ENCODE data around the gene THEMIS. TPM values are rescaled to one million over a fixed set of nuclear protein-coding genes. Genes with fewer than 3 reads are reported as not detected.

The THEMIS gene
- total RNA-seq, 1 experiment from 2014 or later = not detected

GRCh38 chr6:127917766-127918165 lies 16.9 kb upstream of the THEMIS start:
- Mint-ChIP-seq H3K9me3 (no peaks in the 10 kb centered on the region), H3K36me3 (no peaks in the 10 kb centered on the region), H3K27ac (no peak overlapping the region), H3K27me3 (ENCODE audit: low read depth) (no peaks in the 10 kb centered on the region), H3K4me3 (no peak overlapping the region), H3K4me1 (no peaks in the 10 kb centered on the region)
- DNase-seq (ENCODE audit: low spot score) (no peak), ATAC-seq (no peak)
- CTCF ChIA-PET = no interaction called here
- no peak for TF ChIP-seq EMX1 (CRISPR knock-in tag; IDR thresholded peaks at IDR 0.05)
- no peak for TF ChIP-seq ZNF121 (CRISPR knock-in tag; IDR thresholded peaks at IDR 0.05)
- no peak for TF ChIP-seq ZNF232 (CRISPR knock-in tag; IDR thresholded peaks at IDR 0.05)
- no peak for TF ChIP-seq GTF2I (CRISPR knock-in tag; conservative IDR thresholded peaks at IDR 0.05)
- no peak for TF ChIP-seq GRHL2 (CRISPR knock-in tag; IDR thresholded peaks at IDR 0.05; ENCODE audit: insufficient replicate concordance, severe bottlenecking)
- TF ChIP-seq SP1 (CRISPR knock-in tag; conservative IDR thresholded peaks at IDR 0.05) = no peak
- TF ChIP-seq ZNF425 (CRISPR knock-in tag; conservative IDR thresholded peaks at IDR 0.05) = no peak
- no peak for TF ChIP-seq MYBL2 (CRISPR knock-in tag; IDR thresholded peaks at IDR 0.05)
- no peak for TF ChIP-seq E2F4 (CRISPR knock-in tag; IDR thresholded peaks at IDR 0.05; ENCODE audit: borderline replicate concordance, low read depth)
- TF ChIP-seq ELF4 (CRISPR knock-in tag; IDR thresholded peaks at IDR 0.05; ENCODE audit: low read depth) = no peak
- TF ChIP-seq FOXK1 (CRISPR knock-in tag; IDR thresholded peaks at IDR 0.05) = no peak
- no peak for TF ChIP-seq PRDM15 (CRISPR knock-in tag; IDR thresholded peaks at IDR 0.05)
- TF ChIP-seq ZNF416 (CRISPR knock-in tag; IDR thresholded peaks at IDR 0.05) = no peak
- TF ChIP-seq NR2C2 (CRISPR knock-in tag; IDR thresholded peaks at IDR 0.05) = no peak
- TF ChIP-seq TEAD1 (CRISPR knock-in tag; IDR thresholded peaks at IDR 0.05) = no peak
- no peak for TF ChIP-seq ZNF138 (CRISPR knock-in tag; conservative IDR thresholded peaks at IDR 0.05)
- POLR2A ChIA-PET = no interaction called here

- CTCF ChIA-PET = no interaction called here
- POLR2A ChIA-PET = no interaction called here
- H3K36me3 Mint-ChIP-seq = peaks cover 4% of the 10 kb centered on the region
- no peaks in the 10 kb centered on the region for H3K4me1 Mint-ChIP-seq
- H3K4me3 Mint-ChIP-seq = no peak overlapping the region
- no peak for DNase-seq (ENCODE audit: low spot score)
- peaks cover 21% of the 10 kb centered on the region for H3K9me3 Mint-ChIP-seq
- H3K27me3 Mint-ChIP-seq (ENCODE audit: low read depth) = no peaks in the 10 kb centered on the region
- ATAC-seq = no peak
- no peak overlapping the region for H3K27ac Mint-ChIP-seq
- TF ChIP-seq KAT7 (CRISPR knock-in tag; IDR thresholded peaks at IDR 0.05; ENCODE audit: borderline replicate concordance) = no peak
- no peak for TF ChIP-seq FOXK1 (CRISPR knock-in tag; IDR thresholded peaks at IDR 0.05)
- TF ChIP-seq GABPB1 (CRISPR knock-in tag; IDR thresholded peaks at IDR 0.05) = no peak
- TF ChIP-seq AR (CRISPR knock-in tag; IDR thresholded peaks at IDR 0.05) = no peak
- no peak for TF ChIP-seq ARID4B (CRISPR knock-in tag; IDR thresholded peaks at IDR 0.05; ENCODE audit: borderline replicate concordance)
- TF ChIP-seq SMAD4 (CRISPR knock-in tag; IDR thresholded peaks at IDR 0.05) = no peak
- no peak for TF ChIP-seq ZNF671 (CRISPR knock-in tag; IDR thresholded peaks at IDR 0.05)
- no peak for TF ChIP-seq SMAD3 (CRISPR knock-in tag; IDR thresholded peaks at IDR 0.05; ENCODE audit: borderline replicate concordance)
- TF ChIP-seq FOXJ3 (CRISPR knock-in tag; IDR thresholded peaks at IDR 0.05; ENCODE audit: borderline replicate concordance) = no peak
These were observed 13.4 kb upstream of the THEMIS start for GRCh38 chr6:127914240-127914639.
